Fibroblast of lung (primary cell): ENCODE measurements around the gene SLC25A4. TPM values are rescaled to one million over a fixed set of nuclear protein-coding genes. Genes with fewer than 3 reads are reported as not detected.

Source experiments
- DNase-seq, 2 donors: peaks; one replicate each; pipeline versions ENCODE4 v3.0.0 to v3.0.0-alpha.2; 2010; ENCODE audit warnings: low read depth in 2 of 2
- H2AFZ ChIP-seq: 2 replicates; pipeline ENCODE4 v1.5.1; 2012; ENCODE audit warnings: low read length, control low read depth, inconsistent platforms
- H3K27ac ChIP-seq: 2 replicates; pipeline ENCODE4 v1.5.1; 2011; ENCODE audit warnings: low read length, control low read depth; ENCODE audit not compliant: insufficient read depth
- H3K27me3 ChIP-seq: 2 replicates; pipeline ENCODE4 v1.5.1; 2011; ENCODE audit warnings: mild to moderate bottlenecking, low read length; ENCODE audit not compliant: control insufficient read depth, insufficient read depth
- H3K36me3 ChIP-seq: 2 replicates; pipeline ENCODE4 v1.5.1; 2011; ENCODE audit warnings: low read length; ENCODE audit not compliant: control insufficient read depth, insufficient read depth
- H3K4me1 ChIP-seq: 2 replicates; pipeline ENCODE4 v1.5.1; 2011; ENCODE audit warnings: low read length; ENCODE audit not compliant: control insufficient read depth, insufficient read depth; ENCODE audit errors: extremely low read depth
- H3K4me2 ChIP-seq: 2 replicates; pipeline ENCODE4 v1.5.1; 2011; ENCODE audit warnings: low read length, control low read depth; ENCODE audit not compliant: insufficient read depth; ENCODE audit errors: extremely low read depth
- H3K4me3 ChIP-seq, 4 experiments: fragments of 200-600 bp in 1 of 4; sonication (generic) in 1 of 4; replicated peaks in 1 of 4; 2 replicates each; pipeline ENCODE4 v1.5.1; 2011 to 2016; ENCODE audit warnings: low read length in 4 of 4, low read depth in 3 of 4, mild to moderate bottlenecking in 3 of 4, control low read depth in 2 of 4, inconsistent platforms in 1 of 4, mixed read lengths in 1 of 4; ENCODE audit not compliant: insufficient read depth in 1 of 4; ENCODE audit errors: control extremely low read depth in 1 of 4
- H3K79me2 ChIP-seq: 2 replicates; pipeline ENCODE4 v1.5.1; 2012; ENCODE audit warnings: mild to moderate bottlenecking, low read length, inconsistent platforms; ENCODE audit not compliant: control insufficient read depth, insufficient read depth
- H3K9ac ChIP-seq: 2 replicates; pipeline ENCODE4 v1.5.1; 2011; ENCODE audit warnings: mild to moderate bottlenecking, low read length, control low read depth; ENCODE audit not compliant: insufficient read depth
- H3K9me3 ChIP-seq: 2 replicates; pipeline ENCODE4 v1.5.1; 2012; ENCODE audit warnings: low read depth, low read length; ENCODE audit not compliant: control insufficient read depth, insufficient read depth
- H4K20me1 ChIP-seq: 2 replicates; pipeline ENCODE4 v1.5.1; 2011; ENCODE audit warnings: low read length; ENCODE audit not compliant: control insufficient read depth, insufficient read depth; ENCODE audit errors: extremely low read depth
- CTCF ChIP-seq, 2 donors: IDR thresholded peaks in 1 of 2; conservative IDR thresholded peaks in 1 of 2; 1 replicate in 1 of 2; 2 replicates in 1 of 2; pipeline ENCODE4 v1.5.1; 2011 to 2012; ENCODE audit warnings: low read length in 2 of 2, control low read depth in 1 of 2, inconsistent platforms in 1 of 2, low read depth in 1 of 2, mild to moderate bottlenecking in 1 of 2
- EZH2 ChIP-seq: IDR thresholded peaks from 2 replicates; pipeline ENCODE4 v1.5.1; 2012; ENCODE audit warnings: low read length, control low read depth, mild to moderate bottlenecking; ENCODE audit errors: missing control alignments
- polyA plus RNA-seq, 2 donors: library from polyadenylated mRNA; depleted of rRNA in 1 of 2; stranded (reverse) in 1 of 2; unstranded in 1 of 2; fragments of >200 nt; gene quantifications; 2 replicates each; pipeline ENCODE4 v1.2.1, GENCODE V29; 2011 to 2012; ENCODE audit warnings: missing spikeins in 1 of 2
- total RNA-seq: library from RNA; depleted of rRNA; stranded (reverse); fragments of >200 nt; gene quantifications from 2 replicates; pipeline ENCODE4 v1.2.1, GENCODE V29; 2014

SLC25A4 gene
- total and polyA plus RNA-seq, 2 donors (not counting 1 experiment from before 2014, with no cell fraction given) = 11.4 to 14.6 TPM

DNA sequence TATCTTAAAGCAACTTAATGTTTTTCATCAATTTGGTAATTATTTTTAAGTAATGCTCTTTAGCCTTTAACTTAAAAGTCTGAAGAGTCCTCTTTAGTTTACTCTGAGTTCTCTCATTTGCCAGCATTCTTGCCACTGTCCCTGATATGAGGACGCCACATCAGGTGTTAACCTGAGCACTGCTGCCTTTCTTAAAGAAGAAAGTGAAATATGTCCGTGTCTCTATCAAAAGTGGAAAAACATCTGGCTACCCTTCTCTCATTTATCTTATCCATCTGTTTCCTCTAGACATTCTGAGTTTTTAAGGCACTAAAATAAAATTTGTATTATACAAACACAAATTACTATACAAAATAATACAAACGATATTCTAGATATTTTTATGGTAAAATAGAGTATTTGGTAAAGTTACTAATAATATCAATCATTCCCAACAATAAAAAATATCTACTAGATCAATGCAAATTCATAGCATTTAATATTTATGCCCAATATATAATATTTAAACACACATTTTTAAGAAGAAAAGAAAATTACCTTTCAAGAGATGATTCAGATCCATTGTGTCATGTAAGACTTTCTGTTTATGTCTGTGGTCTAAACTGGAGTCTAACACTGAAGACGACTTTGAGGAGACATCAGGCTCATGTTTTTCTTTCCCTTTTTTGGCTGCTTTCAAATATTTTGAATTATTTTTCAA is 46.7 kb downstream of the SLC25A4 start:
- no peaks in the 10 kb centered on the region for H3K27me3 ChIP-seq
- H3K4me2 ChIP-seq = no peak overlapping the region
- H3K9me3 ChIP-seq = no peaks in the 10 kb centered on the region
- H2AFZ ChIP-seq = no peak overlapping the region
- H3K9ac ChIP-seq = no peak overlapping the region
- no peak overlapping the region for H3K27ac ChIP-seq
- H3K36me3 ChIP-seq = peaks cover 6% of the 10 kb centered on the region
- no peaks in the 10 kb centered on the region for H4K20me1 ChIP-seq
- DNase-seq = no peak
- no peak overlapping the region for H3K4me3 ChIP-seq
- peaks cover 2% of the 10 kb centered on the region for H3K79me2 ChIP-seq
- H3K4me1 ChIP-seq = no peaks in the 10 kb centered on the region
- TF ChIP-seq CTCF (conservative IDR thresholded peaks at IDR 0.05 in 1 of 2, IDR thresholded peaks at IDR 0.05 in 1 of 2; ENCODE audit: low read depth in 1 of 2, low read length in 2 of 2) (no peak), EZH2 (no peak)

DNA sequence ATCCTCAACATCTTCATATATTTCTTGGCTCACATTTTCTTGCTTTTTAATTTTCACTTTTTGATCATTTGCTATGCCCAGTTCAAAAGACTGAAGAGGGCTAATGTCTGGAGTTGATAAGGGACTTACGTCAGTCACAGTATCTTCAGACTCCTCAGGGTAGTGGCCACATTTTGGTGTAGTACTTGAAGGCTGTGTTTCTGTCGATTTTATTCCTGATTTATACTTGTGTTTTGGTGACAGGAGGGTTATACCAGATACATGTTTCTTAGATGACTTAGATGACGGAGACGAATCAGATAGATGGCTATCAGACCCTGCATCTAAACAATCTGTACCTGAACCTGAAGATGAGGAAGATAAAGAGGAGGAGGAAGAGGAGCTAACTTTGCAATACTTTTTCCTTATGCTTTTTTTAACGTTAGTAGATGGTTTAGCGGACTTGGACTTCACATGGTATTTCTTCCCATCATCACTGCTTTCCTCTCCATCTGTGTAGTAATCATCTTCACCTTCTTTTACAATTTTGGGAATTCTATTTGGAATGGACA is 47.3 kb downstream of the SLC25A4 start:
- no peak overlapping the region for H3K4me3 ChIP-seq
- H3K4me2 ChIP-seq = no peak overlapping the region
- no peaks in the 10 kb centered on the region for H3K4me1 ChIP-seq
- no peak overlapping the region for H3K9ac ChIP-seq
- no peak for DNase-seq
- no peaks in the 10 kb centered on the region for H3K9me3 ChIP-seq
- no peak overlapping the region for H2AFZ ChIP-seq
- no peaks in the 10 kb centered on the region for H3K27me3 ChIP-seq
- H4K20me1 ChIP-seq = no peaks in the 10 kb centered on the region
- H3K36me3 ChIP-seq = peaks cover 6% of the 10 kb centered on the region
- no peak overlapping the region for H3K27ac ChIP-seq
- peaks cover 3% of the 10 kb centered on the region for H3K79me2 ChIP-seq
- TF ChIP-seq EZH2 = no peak
- no peak for TF ChIP-seq CTCF (conservative IDR thresholded peaks at IDR 0.05 in 1 of 2, IDR thresholded peaks at IDR 0.05 in 1 of 2; ENCODE audit: low read depth in 1 of 2, low read length in 2 of 2)

GRCh38 chr4:185192059-185192458 is 49.0 kb downstream of the SLC25A4 start:
- Histone ChIP-seq H3K27me3 (no peaks in the 10 kb centered on the region), H3K4me3 (no peak overlapping the region), H3K9ac (no peak overlapping the region), H3K4me2 (no peak overlapping the region), H3K4me1 (no peaks in the 10 kb centered on the region), H4K20me1 (no peaks in the 10 kb centered on the region), H2AFZ (no peak overlapping the region), H3K9me3 (no peaks in the 10 kb centered on the region), H3K27ac (no peak overlapping the region), H3K79me2 (peaks cover 3% of the 10 kb centered on the region), H3K36me3 (peaks cover 6% of the 10 kb centered on the region)
- TF ChIP-seq EZH2 = no peak
- TF ChIP-seq CTCF (conservative IDR thresholded peaks at IDR 0.05 in 1 of 2, IDR thresholded peaks at IDR 0.05 in 1 of 2; ENCODE audit: low read depth in 1 of 2, low read length in 2 of 2) = no peak
- DNase-seq = no peak
